Activated CD8-positive, alpha-beta memory T cell treated with anti-CD3 and anti-CD28 coated beads for 48 hours (primary cell): ENCODE data around the gene RAB4A.
"Not testable (repeated sequence)": the region's sequence is repeated elsewhere in the genome, so short reads cannot be mapped to it uniquely, and the experiment has no call there.

Experiments
- DNase-seq, 3 experiments: peaks; one replicate each; pipeline ENCODE4 v3.0.0-alpha.2; 2020; ENCODE audit warnings: low read depth in 2 of 3, low spot score in 2 of 3

The RAB4A gene

GRCh38 chr1:229296541-229296941 is 25.6 kb downstream of the RAB4A start:
- DNase-seq: no peak

- no peak for DNase-seq
These were observed 26.8 kb downstream of the RAB4A start for GRCh38 chr1:229297746-229298145.

- no peak for DNase-seq
These were observed 27.5 kb downstream of the RAB4A start for GRCh38 chr1:229298420-229298819.

- no peak for DNase-seq
These were observed 28.1 kb downstream of the RAB4A start for GRCh38 chr1:229298887-229299503.

GRCh38 chr1:229300099-229300757 is 29.3 kb downstream of the RAB4A start:
- no peak for DNase-seq

- DNase-seq: no peak
These were observed 31.8 kb downstream of the RAB4A start for GRCh38 chr1:229302740-229303139.

- DNase-seq: no peak
These were observed 32.9 kb downstream of the RAB4A start for GRCh38 chr1:229303855-229304254.

- DNase-seq: no peak
These were observed 34.5 kb downstream of the RAB4A start for GRCh38 chr1:229305392-229305791.

GRCh38 chr1:229309074-229309473 is 38.2 kb downstream of the RAB4A start:
- no peak for DNase-seq

GRCh38 chr1:229309684-229310083 is 38.8 kb downstream of the RAB4A start:
- DNase-seq: no peak

- no peak for DNase-seq
These were observed 39.9 kb downstream of the RAB4A start for GRCh38 chr1:229310833-229311232.

GRCh38 chr1:229316166-229316565 is 45.3 kb downstream of the RAB4A start:
- DNase-seq: no peak

- DNase-seq: no peak
These were observed 47.1 kb downstream of the RAB4A start for GRCh38 chr1:229318056-229318455.

- no peak for DNase-seq
These were observed 48.6 kb downstream of the RAB4A start for GRCh38 chr1:229319487-229319886.

- DNase-seq: no peak
These were observed 52.3 kb downstream of the RAB4A start for GRCh38 chr1:229323201-229323600.

- DNase-seq: no peak
These were observed 53.1 kb downstream of the RAB4A start for GRCh38 chr1:229323885-229324553.

GRCh38 chr1:229325401-229325800 is 54.5 kb downstream of the RAB4A start:
- DNase-seq: no peak

- no peak for DNase-seq
These were observed 55.1 kb downstream of the RAB4A start for GRCh38 chr1:229325853-229326487.

- DNase-seq: no peak
These were observed 55.7 kb downstream of the RAB4A start for GRCh38 chr1:229326601-229327000.

- not testable (repeated sequence) for DNase-seq
These were observed 56.9 kb downstream of the RAB4A start for GRCh38 chr1:229327765-229328164.

- no peak for DNase-seq
These were observed 57.9 kb downstream of the RAB4A start for GRCh38 chr1:229328598-229329362.
